Measurements from ENCODE around the gene AVL9.

Gene AVL9

DNA sequence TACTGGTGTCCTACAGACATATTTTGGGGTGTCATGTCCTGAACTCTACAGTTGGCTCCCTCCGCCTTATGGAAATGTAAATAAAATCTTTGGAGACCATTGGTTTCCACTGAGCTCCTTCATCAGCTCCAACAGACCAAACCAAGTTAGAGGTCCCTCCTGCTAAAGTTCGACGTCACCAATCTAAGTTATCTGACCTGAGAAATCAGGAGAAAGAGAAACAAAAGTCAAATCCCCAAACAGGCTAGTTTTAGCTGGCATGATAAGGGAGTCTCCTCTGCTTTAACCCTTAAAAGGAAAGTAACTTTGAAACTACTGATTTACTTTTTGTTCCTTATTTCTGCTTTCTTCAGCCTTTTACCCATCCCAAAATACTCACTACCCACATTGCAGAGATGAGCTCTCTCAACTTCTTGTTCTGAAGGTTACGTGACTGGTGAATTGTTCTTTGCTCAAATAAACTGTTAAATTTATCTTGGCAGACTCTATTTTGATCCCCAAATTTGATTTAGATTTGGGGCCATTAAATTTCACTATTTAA lies 39.9 kb downstream of the AVL9 start:
- no peak for DNase-seq (ENCODE audit: low spot score)

DNA sequence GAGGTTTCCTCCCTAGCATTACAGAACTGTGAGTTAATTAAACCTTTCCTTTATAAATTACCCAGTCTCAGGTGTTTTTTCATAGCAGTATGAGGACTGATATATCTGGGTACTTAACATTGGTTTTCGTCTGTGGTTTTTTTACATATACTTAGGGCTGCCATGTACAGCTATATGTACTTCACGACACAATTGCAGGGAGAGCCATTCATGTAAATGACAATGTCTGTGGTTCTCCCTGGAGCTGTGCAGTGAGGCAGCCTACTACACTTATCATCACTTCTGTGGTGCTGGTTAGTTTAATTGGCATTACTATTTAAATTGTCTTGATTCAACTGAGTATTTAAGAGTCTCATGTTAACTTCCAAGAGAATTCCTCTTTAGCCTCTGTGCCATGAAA lies 40.7 kb downstream of the AVL9 start:
- no peak for DNase-seq (ENCODE audit: low spot score)

DNA sequence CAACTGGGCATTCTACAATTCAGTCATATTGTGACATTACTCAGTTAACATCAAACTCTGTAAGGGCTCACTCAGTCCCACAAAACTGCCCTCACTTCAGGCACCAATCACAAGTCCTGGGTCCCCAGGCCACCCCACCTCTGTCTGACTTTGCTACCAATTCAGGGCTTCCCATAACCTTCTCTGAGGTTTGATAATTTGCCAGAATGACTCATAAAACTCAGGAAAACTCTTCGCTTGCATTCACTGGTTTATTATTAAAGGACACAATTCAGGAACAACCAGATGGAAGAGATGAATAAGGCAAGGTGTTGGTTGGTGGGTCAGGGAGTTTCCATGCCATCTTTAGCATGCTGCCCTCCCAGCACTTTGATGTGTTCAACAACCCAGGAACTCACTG lies 41.3 kb downstream of the AVL9 start:
- no peak for DNase-seq (ENCODE audit: low spot score)

DNA sequence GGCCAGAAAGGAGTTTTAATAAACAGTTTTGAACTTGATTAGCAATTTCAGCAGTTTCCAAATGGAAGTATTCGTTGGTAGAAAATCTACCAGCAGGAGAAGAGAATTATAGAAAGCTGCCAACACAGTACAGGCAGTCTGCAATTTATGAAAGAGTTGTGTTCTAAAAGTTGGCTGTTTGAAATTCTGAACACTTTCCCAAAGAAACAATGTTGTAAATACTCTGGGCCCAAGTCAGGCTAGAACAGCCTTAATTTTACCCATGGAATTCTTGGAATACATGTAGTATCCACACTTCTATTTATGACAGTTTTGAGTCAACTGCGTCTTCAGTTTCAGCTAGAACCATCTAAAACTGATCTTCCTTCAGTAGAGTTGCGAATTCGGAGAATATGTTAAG lies 42.5 kb downstream of the AVL9 start:
- no peak for DNase-seq (ENCODE audit: low spot score)

DNA sequence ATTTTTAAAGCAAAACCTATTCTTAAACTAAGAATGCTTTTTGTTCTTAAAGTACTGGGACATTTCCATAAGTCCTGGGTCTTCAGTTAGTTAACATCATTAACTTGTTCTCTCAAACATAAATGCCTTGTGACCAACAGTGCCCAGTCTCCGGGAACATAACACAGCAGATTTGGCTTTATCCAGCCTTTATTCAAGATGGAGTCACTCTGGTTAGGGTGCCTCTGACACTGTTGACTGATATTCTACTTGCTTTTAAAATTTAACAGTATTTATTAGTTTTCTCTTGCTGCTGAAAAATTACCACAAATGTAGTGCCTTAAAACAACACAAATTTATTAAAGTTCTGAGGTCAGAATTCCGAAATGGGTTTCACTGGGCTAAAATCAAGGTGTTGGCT lies 44.1 kb downstream of the AVL9 start:
- DNase-seq (ENCODE audit: low spot score) = no peak

DNA sequence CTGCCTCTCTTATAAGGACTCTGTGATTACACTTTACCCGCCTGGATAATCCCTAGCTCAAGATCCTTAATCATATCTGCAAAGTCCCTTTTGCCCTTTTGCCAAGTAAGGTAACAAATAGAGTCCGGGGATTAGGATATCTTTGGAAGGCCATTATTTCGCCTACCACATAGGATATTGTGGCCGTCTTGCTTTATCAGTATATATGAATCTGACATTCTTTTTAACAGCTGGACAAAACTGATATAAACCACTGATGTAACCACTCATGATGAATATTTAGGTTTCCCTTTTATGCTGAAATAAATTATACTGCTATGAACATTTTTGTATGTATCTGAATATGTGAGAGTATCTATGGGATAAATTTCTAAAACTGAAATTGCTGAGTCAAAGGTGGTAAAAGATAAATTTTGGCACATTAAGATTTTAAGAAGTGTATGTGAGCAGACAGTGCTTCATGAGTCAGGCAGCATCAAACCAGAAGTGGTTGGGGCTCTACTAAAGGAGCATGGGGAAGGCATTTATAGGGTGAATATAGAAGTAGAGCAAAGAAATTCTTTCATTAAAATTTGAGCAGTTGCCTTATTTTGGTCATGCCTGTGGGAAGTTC lies 44.7 kb downstream of the AVL9 start:
- no peak for DNase-seq (ENCODE audit: low spot score)

DNA sequence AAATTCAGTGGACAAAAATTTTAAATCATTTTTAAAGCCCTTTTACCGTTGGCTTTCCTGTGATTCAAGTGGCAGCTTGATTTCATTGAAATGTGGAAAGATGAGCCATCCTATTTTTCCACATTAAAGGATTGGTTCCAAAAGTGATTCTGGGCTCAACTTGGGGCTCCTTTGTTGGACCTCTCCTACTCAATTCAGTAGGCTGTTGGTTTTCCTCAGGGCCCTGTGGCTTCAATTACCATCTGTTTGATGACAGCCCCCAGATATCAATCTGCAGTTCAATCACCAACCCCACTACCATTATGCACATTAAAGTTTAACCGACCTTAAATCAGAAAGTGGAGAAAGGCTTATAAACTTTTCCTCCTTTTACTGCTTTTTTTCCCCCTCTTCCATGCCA lies 47.3 kb downstream of the AVL9 start:
- no peak for DNase-seq (ENCODE audit: low spot score)

DNA sequence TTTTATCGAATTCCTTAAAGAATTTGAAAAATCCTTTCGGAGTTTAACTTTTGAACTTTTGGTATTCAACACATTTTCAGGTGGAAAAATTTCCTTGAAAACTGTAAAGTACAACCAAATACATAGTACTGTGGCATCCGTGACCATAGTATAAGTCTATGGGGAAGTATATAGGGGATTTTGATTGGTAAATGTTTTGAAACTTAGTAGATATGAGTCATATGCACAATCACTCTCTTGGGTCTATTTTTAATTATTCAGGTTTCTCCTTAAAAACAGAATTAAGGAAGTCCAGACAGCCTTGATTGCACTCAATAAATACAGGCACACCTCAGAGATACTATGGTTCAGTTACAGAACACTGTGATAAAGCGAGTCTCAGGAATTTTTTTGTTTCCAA lies 64.2 kb downstream of the AVL9 start:
- no peak for DNase-seq (ENCODE audit: low spot score)

DNA sequence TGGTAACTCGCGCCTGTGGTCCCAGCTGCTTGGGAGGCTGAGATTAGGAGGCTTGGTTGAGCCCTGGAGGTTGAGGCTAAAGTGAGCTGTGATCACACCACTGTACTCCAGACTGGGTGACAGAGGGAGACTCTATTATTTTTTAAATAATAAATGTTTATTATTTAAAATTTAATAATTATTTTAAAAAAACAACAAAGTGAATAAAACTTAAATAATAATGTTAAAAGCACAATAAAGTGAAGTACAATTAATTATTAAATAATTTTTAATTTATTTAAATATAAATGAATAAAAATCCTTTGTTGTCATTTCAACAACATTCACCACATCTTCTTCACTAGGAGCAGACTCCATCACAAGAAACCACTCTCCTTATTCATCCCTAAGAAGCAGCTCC lies 64.8 kb downstream of the AVL9 start:
- DNase-seq (ENCODE audit: low spot score) = no peak

DNA sequence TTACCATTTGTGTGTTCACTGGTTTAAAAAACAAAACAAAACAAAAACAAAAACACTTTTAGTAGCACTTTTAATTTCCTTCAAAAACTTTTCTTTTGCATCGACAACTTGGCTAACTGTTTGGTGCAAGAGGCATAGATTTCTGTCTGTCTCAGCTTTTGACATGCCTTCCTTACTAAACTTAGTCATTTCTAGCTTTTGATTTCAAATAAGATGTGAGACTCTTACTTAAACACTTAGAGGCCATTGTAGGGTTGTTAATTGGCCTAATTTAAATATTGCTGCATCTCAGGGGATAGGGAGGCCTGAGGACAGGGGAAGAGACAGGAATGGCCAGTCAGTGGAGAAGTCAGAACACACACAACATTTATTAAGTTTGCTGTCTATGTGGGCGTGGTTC lies 66.3 kb downstream of the AVL9 start:
- no peak for DNase-seq (ENCODE audit: low spot score)

DNA sequence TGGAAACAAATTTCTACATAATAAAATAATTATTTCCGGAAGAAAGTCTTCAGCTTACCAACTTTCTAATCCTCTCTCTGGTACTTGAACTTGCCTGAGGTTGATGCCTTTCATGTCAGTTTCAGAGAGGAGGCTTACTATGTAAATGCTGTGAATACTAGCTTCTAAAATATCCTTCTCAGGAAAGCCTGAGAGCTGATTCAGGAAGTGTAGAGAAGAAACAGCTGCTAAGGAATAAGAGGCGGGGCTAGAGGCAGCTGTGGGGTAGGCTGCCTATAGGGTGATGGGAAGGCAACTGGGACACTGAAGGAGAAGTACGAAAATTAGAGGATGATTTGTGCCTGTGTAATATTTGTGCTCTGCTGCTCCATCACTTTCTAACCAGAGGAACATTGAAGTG lies 69.3 kb downstream of the AVL9 start:
- DNase-seq (ENCODE audit: low spot score) = no peak

DNA sequence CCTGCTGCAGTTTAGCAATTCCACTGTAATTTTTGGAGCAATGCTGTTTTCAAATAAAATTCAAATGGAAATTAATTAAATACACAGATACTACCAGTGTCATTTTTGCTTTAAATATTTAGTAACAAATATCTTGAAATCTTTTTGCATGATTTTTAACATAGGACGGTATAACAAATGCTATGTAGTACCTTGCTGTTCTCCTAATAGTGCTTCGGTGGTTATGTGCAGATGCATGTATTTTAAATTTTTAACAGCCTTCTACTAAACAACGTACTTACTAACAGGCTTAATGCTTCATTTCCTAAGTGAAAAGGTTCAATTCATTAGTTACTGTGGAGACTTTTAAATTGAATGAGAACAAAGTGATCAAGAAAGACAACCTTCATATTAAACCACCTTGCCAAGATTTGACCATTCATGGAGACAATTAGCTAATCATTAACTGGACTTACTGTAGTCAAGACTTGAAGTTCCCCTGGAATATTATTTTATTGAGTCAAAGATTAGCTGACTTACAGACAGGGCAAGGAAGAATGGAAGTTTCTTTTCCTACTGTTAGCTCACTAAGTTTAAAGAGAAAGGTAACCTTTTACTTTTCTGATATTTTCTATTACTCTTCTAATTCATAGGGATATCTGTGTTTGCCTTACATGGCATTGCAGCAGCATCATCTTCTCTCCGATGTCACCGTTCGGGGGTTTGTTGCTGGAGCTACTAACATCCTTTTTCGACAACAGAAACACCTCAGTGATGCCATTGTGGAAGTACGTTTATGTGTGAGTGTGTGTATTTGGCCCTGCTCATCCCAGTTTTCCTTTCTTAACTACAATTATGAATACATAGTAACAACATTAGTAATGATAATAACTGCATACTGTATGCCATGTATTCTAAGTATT lies 74.3 kb downstream of the AVL9 start:
- DNase-seq (ENCODE audit: low spot score) = no peak

DNA sequence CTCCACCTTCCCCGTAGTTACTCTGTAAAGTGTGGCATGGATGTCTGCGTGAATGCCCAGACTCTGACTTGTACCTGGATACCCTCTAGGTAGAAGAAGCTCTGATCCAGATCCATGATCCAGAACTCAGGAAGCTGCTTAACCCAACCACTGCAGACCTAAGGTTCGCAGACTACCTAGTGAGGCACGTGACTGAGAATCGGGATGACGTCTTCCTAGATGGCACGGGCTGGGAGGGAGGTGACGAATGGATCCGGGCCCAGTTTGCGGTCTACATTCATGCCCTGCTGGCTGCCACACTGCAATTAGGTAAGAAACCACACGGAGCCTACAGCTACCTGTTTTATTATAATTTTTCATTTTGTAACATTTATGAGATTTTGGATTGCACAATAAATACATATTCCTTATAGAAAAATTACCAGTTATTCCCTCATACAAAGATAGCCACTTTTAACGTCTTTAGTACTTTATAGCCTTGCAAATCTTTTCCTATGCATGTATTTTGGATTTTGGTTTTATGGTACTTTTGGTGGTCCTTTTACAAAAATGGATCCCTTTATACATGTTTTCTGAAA lies 77.9 kb downstream of the AVL9 start:
- DNase-seq (ENCODE audit: low spot score) = no peak

DNA sequence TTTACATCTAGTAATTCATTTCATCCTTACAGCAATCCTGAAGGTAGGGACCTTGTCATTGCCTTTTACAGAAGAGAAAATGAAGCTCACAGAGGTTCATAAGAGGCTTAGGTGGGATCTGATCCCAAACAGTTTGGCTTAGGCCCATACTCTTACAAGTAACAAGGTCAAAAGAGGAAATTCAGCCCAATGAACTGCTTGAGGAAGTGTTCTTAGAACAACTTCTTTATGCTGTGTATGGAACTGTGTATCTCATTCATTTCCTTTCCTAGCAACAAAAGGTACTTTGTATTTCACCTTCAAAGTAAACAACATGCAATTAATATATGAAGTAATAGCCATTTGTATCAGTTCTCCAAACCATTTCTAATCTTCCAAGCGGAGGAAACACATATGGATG lies 79.3 kb downstream of the AVL9 start:
- no peak for DNase-seq (ENCODE audit: low spot score)

DNA sequence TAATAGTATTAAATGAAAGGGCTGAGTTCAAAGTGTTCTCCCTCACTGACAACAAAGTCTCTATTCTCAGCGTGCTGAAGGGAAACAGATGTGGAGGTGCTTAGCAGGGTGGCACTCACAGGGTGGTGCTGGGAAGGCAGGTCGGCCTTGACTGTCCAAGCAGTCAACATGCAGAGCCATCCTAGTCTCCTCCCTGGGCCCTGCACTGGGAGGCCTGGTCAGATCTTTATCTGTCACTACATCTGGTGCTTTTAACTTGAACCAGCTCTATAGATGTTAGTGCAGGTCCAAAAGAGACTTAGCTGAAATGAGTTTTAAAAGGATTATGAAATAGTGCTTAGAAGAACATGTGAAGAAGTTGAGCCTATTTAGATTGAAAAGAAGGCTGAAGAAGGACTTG lies 82.1 kb downstream of the AVL9 start:
- DNase-seq (ENCODE audit: low spot score) = no peak

DNA sequence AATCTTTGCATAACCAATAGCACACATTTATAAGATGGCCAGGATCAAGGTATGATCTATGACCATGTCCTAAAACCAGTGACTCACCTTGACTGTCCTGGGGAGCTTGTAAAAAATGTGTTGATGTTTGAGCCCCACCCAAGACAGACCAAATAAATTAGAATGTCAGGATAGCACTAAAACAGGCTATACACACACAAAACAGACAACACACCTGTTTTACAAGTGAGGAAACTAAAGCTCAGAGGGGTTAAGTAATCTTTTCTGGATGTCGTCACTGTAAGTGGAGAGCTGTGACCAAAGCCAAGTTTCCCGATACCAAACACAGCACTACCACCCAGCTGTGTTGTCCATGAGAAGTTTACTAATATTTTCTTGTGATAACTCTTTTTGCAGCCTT lies 84.5 kb downstream of the AVL9 start:
- DNase-seq (ENCODE audit: low spot score) = no peak

DNA sequence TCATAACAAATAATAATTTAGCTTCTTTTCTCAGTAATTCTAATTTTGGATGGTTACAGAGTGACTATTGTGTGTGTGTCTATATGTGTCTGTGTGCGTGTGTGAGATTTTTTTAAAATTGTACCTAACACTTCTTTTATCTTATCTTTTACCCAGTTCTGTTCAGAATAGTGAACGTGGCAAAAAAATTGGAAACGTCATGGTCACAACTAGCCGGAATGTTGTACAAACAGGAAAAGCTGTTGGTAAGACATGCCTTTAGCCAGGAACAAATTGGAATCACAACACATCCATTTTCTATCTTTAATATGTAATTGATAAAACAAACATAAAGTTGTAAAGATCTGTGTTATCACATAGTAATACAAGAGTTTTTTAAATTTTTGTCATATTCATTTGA lies 85.4 kb downstream of the AVL9 start:
- no peak for DNase-seq (ENCODE audit: low spot score)

DNA sequence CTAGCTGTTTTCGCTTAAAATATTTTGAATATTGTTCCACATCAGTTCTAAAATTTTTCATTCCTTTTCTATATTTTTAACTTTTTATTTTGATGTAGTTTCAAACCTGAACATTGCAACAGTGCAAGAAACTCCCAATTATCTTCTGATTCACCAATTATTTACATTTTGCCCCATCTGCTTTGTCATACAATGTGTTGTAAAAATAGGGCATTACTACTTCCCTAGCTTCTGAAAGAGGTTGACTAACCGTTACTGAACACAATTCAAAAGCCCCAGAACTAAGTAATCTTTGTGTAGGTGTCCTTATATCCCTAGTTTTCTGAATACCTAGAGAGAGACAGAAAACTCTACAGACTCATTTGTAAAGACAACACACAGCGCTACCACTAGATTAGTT lies 86.7 kb downstream of the AVL9 start:
- no peak for DNase-seq (ENCODE audit: low spot score)

DNA sequence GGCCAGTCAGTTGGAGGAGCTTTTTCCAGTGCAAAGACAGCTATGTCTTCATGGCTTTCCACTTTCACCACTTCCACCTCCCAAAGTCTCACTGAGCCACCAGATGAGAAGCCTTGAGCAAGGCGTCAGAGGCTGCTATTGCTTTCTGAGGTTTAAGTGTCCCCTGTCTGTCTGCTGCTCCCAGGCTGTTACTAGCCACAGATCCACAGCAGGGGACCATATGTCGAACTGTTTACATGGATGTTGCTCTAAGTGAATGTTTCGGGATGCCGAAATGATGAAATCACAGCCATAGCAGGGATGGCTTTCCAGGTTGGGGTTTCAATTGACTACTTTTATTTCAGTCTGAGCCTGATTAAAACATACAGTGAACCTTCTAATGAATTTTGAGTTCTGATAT lies 88.5 kb downstream of the AVL9 start:
- DNase-seq (ENCODE audit: low spot score) = no peak

DNA sequence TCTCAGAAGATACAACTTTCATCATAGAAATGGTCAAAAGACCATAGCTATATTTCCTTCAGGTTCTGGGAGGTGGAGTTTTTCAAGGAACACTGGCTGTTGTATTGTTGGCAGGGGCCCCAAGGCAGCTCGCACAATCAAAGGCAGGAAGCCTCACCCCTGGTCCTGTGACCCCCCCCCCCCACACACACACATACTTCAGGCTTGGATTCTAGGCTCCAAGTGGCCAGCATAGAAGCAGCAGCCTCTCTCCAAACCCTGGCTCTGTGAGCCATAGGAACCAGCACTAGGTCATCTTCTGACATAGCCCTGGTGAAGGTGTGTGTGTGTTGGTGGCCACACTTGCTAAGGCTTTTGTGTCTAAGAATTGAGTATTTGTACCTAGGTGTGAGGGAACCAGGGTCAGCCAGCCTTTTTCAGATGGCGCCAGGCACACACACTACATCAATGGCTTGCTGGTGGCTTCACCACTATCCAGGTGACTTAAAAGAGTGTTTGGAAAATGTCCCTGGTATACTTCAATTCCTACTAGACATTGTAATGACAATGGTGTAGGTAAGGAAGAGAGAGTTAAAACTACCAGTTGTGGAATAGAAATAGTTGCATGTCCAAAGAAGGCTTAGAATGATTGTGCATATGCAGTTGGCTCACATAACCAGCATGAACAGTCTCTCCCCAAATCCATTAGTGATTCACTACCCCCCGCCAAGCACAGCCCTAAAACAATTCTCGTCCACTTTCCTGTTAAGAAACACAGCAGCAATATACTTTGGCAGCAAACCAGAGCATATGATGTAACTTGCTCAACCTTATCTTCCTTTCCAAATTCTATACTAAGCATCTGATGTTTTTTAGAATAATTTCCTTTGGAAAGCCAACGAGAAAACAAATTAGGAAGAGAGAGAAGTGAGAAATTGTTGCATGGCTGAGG lies 91.3 kb downstream of the AVL9 start:
- no peak for DNase-seq (ENCODE audit: low spot score)

DNA sequence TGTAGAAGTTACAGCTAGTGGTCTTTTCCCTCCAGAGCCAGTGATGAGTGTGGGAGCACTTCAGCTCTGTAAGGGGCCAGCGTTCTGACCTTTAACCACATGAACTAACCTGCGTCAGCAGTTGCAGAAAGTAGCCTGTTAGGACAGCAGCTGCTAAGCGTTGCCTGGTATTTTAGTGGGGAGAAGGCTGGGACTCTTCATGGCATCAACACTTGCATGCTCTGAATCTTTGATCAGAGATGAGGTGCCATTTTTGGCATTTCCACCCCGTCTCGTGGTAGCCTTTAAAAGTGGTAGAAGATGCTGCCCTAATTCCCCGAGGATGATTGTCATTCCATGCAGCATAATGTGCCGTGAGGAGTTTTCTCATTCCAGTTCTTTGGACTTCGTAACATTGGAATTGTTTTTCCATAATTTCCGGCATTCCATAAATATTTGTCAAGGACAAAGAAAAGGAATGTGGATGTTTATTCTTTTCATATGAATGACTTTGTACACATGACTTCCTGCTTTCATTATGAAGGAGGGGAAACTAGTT lies 92.2 kb downstream of the AVL9 start:
- no peak for DNase-seq (ENCODE audit: low spot score)

DNA sequence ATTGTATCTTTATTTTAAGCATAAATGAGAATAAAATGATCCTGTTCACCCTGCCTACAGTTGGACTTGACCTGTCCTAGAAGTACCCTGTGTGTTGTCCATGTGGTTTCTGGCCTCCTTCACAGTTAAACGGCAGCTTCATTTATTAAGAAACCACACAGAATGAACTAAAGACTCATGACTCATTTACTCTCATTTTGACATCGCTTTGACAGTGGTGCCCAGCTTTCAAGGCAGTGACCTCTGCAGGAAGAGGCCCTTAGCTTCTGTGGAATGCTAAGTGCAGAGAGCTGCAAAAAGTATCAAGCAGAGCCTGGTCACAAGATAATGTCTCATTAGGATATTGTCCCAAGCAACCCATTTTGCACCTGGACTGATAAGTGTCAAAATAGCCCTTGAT lies 93.4 kb downstream of the AVL9 start:
- no peak for DNase-seq (ENCODE audit: low spot score)

Measured in pons (tissue), 1 donor.